HG03460 (cell line): ENCODE measurements around the gene CCDC107.

Source experiments
- ATAC-seq: cut with Tn5 transposase; IDR thresholded peaks from one replicate; pipeline ENCODE4 v1.9.1; 2021; ENCODE audit not compliant: unreplicated experiment

CCDC107 gene

DNA sequence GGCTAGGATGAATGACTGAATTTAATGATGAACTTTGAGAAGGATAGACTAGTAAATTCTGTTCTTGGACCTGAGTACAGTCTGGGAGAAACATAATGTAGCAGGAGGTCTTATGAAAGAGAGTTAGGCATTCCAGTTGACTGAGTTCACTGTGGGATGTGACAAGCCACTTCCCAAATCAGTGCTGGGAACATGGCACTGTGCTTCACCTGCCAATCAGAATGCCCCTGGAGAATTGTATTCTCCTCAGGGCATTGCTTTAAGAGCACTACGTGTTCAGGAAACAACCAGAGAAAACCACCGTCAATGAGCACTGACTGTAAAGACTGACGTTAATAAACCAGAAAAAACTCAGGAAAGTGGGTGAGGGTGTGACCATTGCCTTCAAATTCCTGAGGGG lies 1.2 kb downstream of the CCDC107 start:
- ATAC-seq: no peak

DNA sequence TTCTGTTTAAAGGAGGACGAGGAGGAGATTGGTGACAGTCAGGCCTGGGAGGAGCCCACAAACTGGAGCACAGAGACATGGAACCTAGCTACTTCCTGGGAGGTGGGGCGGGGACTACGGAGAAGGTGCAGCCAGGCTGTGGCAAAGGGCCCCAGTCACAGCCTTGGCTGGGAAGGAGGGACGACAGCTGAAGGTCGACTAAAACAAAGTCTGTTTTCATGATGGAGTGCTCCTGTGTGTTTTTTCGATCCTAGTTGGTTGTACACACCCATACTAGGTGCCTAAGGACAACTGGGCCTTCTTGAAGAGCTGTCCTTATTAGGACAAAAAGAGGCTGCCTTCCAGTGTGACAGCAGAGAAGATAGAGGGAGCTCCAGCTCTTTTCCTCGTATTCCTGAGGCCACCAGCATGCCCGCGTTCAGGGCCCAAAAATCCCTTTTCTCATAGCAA lies 2.9 kb downstream of the CCDC107 start:
- no peak for ATAC-seq

DNA sequence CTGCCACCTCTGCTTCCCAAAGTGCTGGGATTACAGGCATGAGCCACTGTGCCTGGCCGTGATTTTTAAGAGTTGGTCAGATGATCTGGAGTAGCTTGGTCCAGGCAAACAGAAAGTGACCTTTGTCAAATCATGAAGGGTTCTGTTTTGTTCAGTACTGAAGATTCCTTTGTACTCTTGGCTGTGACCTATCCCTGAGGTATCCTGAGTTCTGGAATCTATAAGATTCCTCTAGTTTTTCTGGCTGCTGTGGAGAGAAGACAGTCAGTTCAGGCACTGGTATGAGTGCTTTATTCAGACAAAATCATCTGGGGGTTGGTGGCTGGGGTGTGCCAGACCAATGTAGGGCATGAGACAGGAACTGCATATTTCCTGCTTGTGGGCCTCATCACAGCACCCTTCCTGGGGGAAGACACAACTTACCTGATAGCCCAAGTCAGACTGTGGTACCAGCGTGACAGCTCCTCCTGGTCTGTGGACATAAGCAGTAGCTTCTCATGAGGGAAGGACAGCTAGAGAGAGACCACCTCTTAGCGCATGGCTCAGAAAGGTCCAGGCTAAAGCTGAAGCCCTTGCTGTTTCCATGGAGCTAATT lies 3.8 kb downstream of the CCDC107 start:
- ATAC-seq: no peak

DNA sequence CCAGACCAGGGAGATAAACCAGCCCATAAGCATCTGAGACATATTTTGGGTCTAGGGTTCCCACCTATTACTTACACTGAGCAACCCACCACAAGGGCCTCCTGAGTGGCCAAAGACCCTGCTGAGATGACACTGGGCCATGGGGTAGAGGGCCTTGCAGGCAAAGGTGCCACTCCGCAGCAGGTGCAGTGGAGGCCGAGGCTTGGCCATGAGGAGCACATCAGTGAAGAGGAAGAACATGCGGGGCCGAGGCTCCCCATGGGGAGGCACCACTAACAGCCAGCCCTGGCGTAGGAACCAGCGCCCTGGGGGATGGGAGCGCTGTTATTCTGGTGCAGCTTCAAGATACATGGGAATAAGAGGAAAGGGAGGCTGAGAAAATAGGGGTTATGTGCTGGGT lies 4.3 kb downstream of the CCDC107 start:
- no peak for ATAC-seq

DNA sequence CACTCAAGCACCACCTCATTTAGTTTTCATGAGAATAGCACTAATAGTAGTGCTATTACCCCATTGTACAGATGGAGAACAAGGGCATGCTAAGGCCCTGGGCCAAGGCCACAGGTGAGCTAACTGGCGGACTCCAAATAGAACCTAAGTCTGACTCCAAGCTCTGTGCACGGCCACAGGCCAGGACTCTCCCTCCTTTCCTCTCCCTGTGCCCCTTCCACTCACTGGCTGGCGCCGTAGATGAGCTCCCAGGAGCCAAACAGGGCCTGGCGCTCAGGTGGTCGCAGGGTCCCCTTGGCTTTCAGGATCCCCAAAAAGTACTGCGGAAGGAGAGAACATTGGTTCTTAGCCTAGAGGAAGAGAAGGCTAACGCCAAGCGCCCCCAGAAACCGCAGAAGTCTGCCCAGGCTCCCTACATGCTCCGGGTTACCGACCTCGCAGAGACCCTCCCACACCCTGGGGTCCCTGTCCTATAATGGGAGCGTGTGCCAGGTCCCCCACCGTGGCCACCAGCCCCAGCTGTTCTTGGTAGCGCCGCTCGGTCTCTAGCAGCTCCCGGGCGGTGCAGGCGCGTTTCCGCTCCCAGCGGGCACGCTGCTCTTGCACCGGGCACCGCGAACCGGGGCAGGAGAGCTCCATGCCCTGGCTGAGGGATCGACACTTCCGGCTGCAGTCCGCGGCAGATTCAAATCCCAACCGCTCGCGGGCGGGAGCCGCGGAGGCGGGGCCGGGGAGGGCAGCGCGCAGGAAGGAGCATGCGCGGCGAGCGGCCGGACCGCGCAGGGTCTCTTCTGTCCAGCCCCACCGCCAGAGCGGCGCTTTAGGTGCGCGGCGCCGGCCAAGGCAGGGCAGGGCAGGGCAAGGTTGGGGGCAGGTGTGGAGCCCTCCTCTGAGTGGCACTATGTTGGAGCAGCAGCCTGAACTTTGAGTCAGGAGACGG lies 6.7 kb downstream of the CCDC107 start, which contains the start of gene ARHGEF39:
Gene ARHGEF39, minus strand, starts transcription at position 665 of the 940 bp plus-strand sequence. Its CDS starts 26 bp downstream, at position 639.
- ATAC-seq: peak; percentile 70

DNA sequence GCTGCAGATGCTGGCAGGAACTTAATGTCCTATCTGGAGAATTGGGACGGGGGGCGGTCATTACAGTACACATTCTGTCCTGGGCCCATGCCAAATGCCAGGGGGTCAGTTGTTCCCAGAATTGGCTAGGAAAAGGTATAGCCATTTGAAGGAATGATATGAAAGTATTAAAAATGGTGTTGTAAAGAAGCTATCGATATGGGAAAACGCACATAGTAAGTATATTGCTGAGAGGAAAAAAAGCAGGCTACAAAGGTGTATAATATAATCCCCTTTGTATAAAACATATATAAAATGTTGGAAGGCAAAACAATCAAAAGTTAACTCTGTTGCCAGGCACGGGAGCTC lies 7.4 kb downstream of the CCDC107 start:
- ATAC-seq: no peak

DNA sequence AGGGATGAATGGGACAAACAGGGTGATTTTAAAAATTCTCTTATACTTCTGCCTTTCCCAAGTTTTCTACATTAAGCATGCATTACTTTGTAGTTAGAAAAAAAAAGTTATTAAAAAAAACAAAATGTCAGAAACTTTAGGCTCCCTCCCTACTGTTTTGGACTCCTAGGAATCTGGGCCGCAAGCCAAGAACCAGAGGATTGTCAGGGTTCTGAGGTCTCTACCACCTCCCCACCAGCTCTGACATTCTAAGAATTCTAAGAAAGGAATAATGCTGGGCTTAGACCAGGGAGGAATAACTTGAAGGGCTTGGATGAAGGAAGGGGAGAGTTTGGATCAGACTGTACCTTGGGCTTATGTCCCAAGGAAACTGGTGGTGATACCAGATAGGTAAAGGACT lies 8.0 kb downstream of the CCDC107 start:
- no peak for ATAC-seq

DNA sequence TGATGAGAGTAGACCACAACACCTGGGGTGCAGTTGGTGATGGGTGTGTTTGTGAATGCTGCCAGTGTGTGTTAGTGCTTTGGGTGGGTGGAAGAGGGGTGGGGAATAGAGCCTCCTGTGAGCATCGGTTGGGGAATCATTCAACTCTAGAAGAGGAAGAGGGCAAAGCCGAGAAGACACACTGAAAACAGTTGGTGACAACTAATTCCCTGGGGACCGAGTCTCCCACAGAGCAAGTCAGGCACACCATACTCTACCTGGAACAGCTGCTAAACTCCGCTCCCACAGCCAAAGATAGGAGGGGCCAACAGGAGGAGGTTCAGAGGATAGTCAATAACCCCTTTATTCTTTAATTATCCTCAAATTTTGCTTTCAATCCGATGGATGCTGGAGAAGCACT lies 8.5 kb downstream of the CCDC107 start:
- ATAC-seq: no peak

DNA sequence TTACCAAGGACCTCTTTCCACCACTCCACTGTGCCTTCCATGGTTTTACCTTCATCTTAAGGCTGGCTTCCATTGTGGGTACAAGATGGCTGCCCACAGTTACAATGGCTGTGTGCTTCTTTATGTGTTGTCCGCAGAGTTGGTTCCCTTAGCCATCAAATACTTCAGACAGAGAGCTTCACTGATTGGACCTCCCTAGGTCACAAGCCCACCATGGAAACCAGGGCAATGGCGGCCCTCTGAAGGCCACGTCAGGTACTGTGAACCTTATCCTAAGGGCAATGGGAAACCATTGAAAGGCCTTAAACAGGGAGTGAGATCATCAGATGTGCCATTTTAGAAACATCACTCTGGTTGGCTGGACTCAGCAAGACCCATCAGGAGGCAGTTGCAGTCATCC lies 9.8 kb downstream of the CCDC107 start:
- no peak for ATAC-seq

DNA sequence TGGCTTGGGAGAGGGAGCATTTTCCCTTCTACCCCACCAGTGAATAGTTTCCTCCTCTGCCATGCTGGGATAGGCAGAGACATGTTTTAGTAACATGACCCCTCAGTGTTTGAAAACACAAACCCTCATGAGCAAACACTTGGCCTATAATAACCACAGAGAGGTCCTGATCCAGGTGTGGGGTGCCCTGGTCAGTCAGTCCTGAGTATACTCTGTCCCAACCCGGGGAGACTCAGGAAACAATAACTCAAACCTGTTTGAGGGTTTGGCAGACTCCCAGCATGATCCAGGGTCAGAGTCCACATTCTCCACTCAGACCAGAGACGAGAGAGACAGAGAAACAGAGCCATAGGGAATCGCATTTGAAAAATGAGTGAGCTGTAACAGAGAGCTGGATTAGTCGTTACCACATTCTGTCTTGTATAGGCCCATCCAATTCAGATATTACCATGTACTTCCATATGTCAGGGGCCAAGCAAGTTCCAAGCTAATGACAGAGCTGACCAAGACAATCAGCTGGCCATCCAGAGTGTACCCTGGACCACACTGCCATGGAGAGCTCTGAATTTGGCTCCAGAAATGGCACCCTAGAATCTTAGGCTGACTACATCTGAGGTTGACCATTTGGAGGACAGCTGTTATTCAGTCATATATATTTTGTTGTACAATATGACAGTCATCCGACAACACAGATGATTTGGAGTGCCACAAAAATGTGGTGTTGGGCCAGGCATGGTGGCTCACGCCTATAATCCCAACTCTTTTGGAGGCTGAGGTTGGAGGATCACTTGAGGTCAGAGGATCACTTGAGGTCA lies 11.4 kb downstream of the CCDC107 start:
- no peak for ATAC-seq

DNA sequence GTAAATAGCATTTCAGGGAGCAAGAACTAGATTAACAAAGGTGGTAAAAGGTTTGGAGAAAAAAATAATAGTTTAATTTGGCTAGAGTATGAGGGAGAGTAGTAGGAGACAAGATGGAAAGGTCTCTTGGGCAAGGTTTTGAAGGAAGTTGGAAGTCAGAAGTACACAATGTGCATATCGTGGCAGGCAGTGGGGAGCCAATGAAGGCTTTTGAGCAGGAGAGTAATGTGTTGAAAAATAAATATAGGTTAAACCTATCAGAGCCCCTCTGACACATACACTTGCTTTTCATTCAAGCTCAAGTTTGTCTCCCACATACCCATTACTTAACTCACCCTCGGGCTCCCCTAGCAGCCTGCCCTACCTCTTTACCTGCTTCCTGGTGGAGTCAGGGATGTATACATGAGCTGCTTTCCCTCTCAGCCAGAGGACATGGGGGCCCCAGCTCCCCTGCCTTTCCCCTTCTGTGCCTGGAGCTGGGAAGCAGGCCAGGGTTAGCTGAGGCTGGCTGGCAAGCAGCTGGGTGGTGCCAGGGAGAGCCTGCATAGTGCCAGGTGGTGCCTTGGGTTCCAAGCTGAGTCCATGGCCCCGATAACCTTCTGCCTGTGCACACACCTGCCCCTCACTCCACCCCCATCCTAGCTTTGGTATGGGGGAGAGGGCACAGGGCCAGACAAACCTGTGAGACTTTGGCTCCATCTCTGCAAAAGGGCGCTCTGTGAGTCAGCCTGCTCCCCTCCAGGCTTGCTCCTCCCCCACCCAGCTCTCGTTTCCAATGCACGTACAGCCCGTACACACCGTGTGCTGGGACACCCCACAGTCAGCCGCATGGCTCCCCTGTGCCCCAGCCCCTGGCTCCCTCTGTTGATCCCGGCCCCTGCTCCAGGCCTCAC lies 15.3 kb downstream of the CCDC107 start, which contains the start of gene CA9:
Gene CA9, plus strand, starts transcription at position 797 of the 893 bp plus-strand sequence. Its CDS starts 32 bp downstream, at position 829.
- ATAC-seq: no peak

DNA sequence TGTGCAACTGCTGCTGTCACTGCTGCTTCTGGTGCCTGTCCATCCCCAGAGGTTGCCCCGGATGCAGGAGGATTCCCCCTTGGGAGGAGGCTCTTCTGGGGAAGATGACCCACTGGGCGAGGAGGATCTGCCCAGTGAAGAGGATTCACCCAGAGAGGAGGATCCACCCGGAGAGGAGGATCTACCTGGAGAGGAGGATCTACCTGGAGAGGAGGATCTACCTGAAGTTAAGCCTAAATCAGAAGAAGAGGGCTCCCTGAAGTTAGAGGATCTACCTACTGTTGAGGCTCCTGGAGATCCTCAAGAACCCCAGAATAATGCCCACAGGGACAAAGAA lies 15.9 kb downstream of the CCDC107 start:
- no peak for ATAC-seq

DNA sequence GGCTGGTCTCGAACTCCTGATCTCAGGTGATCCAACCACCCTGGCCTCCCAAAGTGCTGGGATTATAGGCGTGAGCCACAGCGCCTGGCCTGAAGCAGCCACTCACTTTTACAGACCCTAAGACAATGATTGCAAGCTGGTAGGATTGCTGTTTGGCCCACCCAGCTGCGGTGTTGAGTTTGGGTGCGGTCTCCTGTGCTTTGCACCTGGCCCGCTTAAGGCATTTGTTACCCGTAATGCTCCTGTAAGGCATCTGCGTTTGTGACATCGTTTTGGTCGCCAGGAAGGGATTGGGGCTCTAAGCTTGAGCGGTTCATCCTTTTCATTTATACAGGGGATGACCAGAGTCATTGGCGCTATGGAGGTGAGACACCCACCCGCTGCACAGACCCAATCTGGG lies 17.1 kb downstream of the CCDC107 start:
- ATAC-seq: no peak

DNA sequence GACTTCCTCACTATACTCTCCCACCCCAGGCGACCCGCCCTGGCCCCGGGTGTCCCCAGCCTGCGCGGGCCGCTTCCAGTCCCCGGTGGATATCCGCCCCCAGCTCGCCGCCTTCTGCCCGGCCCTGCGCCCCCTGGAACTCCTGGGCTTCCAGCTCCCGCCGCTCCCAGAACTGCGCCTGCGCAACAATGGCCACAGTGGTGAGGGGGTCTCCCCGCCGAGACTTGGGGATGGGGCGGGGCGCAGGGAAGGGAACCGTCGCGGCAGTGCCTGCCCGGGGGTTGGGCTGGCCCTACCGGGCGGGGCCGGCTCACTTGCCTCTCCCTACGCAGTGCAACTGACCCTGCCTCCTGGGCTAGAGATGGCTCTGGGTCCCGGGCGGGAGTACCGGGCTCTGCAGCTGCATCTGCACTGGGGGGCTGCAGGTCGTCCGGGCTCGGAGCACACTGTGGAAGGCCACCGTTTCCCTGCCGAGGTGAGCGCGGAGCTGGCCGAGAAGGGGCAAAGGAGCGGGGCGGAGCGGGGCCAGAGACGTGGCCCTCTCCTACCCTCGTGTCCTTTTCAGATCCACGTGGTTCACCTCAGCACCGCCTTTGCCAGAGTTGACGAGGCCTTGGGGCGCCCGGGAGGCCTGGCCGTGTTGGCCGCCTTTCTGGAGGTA lies 17.8 kb downstream of the CCDC107 start:
- ATAC-seq: no peak

DNA sequence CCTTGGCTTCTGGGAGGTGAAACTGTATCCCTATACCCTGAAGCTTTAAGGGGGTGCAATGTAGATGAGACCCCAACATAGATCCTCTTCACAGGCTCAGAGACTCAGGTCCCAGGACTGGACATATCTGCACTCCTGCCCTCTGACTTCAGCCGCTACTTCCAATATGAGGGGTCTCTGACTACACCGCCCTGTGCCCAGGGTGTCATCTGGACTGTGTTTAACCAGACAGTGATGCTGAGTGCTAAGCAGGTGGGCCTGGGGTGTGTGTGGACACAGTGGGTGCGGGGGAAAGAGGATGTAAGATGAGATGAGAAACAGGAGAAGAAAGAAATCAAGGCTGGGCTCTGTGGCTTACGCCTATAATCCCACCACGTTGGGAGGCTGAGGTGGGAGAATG lies 21.0 kb downstream of the CCDC107 start:
- no peak for ATAC-seq

DNA sequence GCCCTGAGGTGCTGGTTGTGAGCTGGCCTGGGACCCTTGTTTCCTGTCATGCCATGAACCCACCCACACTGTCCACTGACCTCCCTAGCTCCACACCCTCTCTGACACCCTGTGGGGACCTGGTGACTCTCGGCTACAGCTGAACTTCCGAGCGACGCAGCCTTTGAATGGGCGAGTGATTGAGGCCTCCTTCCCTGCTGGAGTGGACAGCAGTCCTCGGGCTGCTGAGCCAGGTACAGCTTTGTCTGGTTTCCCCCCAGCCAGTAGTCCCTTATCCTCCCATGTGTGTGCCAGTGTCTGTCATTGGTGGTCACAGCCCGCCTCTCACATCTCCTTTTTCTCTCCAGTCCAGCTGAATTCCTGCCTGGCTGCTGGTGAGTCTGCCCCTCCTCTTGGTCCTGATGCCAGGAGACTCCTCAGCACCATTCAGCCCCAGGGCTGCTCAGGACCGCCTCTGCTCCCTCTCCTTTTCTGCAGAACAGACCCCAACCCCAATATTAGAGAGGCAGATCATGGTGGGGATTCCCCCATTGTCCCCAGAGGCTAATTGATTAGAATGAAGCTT lies 21.8 kb downstream of the CCDC107 start:
- no peak for ATAC-seq

DNA sequence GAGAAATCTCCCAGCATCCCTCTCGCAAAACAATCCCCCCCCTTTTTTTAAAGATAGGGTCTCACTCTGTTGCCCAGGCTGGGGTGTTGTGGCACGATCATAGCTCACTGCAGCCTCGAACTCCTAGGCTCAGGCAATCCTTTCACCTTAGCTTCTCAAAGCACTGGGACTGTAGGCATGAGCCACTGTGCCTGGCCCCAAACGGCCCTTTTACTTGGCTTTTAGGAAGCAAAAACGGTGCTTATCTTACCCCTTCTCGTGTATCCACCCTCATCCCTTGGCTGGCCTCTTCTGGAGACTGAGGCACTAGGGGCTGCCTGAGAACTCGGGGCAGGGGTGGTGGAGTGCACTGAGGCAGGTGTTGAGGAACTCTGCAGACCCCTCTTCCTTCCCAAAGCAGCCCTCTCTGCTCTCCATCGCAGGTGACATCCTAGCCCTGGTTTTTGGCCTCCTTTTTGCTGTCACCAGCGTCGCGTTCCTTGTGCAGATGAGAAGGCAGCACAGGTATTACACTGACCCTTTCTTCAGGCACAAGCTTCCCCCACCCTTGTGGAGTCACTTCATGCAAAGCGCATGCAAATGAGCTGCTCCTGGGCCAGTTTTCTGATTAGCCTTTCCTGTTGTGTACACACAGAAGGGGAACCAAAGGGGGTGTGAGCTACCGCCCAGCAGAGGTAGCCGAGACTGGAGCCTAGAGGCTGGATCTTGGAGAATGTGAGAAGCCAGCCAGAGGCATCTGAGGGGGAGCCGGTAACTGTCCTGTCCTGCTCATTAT lies 22.4 kb downstream of the CCDC107 start:
- ATAC-seq: no peak

DNA sequence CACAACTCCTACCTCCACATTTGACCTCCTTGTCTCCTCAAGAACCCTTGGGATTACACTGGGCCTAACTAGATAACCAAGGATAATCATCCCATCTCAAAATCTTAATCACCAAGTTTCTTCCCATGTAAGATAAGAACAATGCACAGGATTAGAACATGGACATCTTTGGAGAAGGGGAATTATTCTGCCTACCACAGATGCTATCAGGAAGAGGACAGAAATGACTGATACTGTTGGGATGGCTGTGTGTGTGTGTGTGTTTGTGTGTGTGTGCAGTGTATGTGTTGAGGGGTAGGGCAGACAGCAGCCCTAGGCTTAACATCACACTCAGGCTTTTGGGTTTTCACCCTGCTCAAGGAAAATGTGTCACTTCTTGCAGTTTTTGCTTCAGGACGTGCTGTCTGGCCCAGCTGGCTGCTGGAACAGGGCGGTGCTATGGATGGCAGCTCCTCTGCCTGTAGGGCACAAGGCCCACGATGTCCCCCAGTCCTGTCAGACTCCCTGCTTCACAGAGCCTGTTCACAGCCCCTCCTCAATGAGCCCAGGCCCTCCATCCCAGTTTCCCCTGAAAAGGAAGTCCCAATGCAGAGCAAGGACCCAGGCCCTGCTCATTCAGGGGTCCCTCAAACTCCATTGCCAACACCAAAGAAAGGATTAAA lies 23.4 kb downstream of the CCDC107 start:
- ATAC-seq: no peak
